Measurements from ENCODE around the gene PTOV1.

PTOV1 gene

DNA sequence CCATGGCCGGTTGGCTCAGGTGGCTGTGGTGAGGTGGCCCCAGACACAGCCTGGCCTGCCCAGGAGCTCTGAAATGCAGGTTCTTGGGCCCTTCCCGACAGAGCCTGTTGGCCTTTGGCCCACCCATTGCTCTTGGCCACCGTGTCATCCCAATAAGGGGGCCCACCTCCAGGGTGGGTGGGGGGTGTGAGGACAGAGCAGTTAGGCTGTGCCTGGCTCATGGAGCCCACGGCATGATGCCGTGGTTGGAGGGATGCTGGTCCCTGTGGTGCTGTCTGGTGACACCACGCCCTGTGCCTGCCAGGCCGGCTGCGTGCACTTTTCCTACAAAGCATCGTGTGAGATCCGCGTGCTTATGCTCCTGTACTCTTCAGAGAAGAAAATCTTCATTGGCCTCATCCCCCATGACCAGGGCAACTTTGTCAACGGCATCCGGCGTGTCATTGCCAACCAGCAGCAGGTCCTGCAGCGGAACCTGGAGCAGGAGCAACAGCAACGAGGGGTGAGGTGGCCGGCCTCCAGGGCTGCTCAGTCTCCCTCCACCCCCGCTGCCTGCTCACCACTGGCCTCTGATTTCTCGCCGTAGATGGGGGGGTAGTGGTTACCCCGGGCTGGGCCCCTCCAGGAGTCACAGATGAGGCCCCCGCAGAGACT is 8.8 kb downstream of the PTOV1 start:
- DNase-seq (ENCODE audit: low read depth in 2 of 2) = no peak

DNA sequence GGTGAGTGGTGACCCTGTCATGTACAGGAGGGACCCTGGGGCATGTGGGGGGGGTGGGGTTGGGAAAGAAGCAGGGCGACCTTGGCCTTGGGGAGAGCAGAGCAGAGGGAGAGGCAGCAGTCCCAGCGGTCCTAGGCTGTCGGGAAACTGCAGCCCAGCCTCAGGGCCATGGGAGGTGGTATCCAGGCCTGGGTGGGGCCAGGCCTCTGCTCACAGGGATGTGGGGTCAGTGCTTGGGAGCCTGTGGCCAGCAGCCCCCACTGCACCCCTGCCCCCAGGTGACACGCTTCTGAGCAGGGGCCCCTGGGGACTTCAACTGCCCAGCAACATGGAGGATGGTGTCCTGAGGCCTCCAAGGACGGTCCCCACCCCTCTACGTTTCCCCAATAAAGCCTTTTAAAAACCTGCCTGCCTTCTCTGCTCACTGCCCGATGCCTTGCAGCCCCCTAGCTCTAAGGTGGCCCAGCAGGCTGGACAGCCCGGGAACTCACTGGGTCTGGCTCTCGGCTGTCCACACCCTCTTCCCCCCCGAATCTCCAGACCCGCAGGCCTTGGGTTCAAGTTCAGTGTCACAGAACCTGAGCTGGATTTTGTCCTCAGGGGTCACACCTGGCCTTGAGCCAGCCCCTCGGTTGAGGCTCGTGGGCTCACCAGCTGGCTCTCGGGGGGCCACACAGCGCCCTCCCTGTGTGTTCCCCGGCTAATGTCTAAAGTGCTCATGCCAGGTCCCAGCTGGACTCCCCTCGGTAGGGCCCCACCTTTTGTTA is 9.6 kb downstream of the PTOV1 start:
- no peak for DNase-seq (ENCODE audit: low read depth in 2 of 2)

DNA sequence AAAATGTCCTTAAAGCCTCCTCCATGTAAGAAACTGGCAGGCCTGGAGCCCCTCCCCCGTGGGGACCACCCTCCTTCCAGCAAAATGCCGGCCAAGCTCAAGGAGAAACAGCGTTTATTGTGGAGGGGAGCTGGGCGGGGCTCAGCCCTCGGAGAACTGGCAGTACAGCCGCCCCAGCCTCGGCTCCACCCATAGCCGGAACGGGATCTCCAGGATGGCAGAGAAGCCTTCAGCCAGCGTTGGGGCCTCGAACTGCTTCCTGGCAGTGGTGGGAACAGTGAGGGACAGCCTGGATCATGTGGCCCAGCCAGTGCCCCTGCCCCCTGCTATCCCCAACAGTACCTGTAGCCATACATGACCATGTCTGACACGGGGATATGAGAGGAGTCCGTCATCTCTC is 10.1 kb downstream of the PTOV1 start:
- DNase-seq (ENCODE audit: low read depth in 2 of 2) = no peak

- DNase-seq (ENCODE audit: low read depth in 2 of 2) = no peak
These were observed 10.8 kb downstream of the PTOV1 start for GRCh38 chr19:49861541-49862378.

DNA sequence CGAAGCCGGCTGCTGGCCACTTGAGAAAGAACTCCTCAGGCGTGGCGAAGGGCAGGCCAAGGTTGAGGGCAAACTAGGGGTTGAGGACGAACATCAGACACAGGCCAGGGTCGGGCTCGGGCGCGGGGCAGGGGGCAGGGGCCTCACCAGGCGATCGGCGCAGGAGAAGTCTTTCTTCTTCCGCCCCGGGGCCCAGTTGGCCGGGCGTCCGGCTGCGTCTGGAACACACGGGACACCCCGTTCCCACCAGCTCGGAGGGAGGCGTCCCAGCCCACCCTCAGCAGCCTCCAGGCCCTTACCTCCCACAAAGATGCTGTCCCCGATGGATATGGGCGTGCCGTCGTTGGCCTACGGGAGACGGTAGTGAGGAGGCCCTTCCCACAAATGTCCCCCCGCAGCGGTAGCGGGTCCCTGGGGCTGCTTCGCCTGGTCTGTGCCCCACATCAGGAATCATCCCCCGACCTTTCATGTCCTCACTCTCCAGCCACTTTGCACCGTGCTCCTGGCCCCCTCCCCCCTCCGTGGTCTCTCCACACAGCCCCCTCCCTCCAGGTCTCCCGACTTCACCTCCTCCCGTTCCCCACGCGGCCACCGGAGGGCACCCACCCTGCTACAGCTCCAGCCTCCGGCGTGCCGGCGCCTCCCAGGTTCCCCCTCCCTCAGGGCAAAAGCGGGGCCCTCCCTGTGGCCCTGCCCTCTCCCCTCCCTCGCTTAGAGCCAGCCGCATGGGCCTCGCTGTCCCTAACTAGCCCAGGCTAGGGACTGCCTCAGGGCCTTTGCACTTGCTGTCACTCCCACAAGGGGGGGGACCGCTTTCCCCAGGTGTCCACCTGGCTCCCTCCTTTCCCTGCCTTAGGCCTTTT is 11.7 kb downstream of the PTOV1 start:
- no peak for DNase-seq (ENCODE audit: low read depth in 2 of 2)

GRCh38 chr19:49863254-49863934 is 12.4 kb downstream of the PTOV1 start:
- no peak for DNase-seq (ENCODE audit: low read depth in 2 of 2)

DNA sequence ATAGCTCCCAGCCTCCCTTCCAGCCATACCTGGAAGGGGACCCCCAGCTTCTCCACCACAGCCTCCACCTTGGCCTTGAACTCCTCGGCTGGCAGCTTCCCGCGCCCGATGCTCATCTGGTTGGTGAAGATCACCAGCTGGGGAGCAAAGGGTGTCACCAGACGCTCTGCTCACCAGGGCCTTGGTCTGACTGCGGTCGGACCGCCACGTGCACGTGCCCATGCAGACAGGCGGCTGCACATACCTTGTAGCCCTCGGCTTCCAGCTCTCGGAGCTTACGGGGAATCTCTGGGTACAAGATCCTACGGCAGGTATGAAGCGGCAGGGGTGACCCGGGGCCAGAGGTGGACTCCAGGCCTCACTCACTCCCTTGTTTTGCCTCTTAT is 13.0 kb downstream of the PTOV1 start:
- DNase-seq (ENCODE audit: low read depth in 2 of 2) = no peak

- no peak for DNase-seq (ENCODE audit: low read depth in 2 of 2)
These were observed 13.9 kb downstream of the PTOV1 start for GRCh38 chr19:49864890-49865289.

DNA sequence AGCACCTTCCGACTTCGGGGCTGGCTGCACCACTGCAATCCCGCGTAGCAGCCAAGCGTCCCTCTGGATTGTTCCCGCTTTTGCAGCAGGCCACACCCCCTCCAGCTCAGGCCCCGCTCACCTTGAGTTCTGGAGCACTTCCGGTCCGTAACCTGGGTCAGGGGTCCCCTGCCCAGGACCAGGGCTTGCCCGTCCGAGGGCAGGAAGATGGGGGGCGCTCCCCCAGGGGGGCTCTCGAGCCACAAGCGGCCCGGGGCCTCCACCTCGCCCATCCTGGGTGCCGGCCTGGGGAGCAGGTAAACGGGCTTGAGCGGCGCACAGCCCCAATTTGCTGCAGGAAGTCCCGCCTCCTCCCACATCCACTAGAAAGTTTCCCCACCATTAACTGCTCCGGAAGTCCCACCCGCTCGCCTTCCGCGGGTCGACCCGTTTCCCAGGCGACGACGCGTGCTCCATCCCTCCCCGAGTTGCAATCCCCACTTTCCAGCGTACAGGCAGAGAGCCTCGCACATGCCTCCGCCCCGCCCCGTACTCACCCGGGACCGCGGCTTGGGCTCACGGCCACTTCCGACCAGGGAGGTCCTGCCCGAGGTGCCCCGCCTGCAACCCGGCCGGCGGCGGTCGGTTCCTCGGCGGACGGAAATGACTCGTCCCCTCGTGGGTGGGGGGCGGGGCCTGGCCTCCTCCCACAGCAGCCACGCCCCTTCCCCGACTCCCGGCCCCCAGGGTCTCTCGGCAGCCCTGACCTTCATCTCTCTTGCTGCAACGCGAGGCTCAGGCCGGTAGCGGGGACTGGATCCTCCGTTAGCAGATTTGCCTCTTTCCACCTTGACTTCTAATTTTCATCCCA is 16.2 kb downstream of the PTOV1 start, which contains the start of gene PNKP:
TSS of gene PNKP (minus strand) at position 644 of the 850 bp plus-strand sequence. CDS start at position 272, 372 bp downstream.
- DNase-seq (ENCODE audit: low read depth in 2 of 2) = peak; percentile 87 to 88

GRCh38 chr19:49869009-49869483 is 18.1 kb downstream of the PTOV1 start:
- DNase-seq (ENCODE audit: low read depth in 2 of 2) = no peak

DNA sequence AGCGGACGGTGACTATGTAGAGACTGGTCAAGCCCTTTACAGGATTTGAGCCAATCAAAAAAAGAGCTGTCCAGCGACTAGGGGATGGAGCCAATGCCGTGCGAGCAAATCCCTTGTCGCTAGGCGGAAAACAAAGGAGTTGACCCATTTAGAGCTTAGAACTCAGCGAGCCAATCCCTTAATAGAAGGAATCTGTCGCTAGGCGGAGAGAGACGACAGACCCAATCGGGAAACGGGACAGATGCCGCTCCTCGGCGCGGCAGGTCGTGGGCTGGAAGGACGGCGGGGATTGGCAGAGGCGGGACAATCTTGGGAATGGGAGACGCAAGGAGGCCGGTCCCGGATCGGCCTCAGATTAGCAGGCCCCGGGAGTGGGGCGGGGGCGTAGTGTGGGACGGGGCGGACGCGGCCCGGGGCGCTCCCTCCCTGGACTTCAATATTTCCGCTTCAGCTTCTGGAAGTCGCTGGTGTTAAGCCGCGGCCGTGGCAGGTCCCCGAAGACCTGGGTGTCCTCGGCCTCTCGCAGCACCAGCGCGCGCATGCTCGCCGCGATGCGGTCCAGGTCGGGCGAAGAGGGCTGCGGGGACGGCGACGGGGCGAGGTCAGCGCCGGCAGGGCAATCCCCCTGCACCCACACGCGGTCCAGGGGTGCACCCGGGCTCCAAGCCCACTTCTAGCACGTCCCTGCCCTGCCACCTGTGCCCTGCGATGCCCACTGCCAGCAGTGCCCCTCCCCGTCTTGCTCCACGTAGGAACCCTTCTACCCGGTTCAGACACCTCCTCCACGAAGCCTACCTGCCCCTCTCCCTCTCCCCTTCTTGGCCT is 18.7 kb downstream of the PTOV1 start:
- DNase-seq (ENCODE audit: low read depth in 2 of 2) = peak; percentile 83 to 86

DNA sequence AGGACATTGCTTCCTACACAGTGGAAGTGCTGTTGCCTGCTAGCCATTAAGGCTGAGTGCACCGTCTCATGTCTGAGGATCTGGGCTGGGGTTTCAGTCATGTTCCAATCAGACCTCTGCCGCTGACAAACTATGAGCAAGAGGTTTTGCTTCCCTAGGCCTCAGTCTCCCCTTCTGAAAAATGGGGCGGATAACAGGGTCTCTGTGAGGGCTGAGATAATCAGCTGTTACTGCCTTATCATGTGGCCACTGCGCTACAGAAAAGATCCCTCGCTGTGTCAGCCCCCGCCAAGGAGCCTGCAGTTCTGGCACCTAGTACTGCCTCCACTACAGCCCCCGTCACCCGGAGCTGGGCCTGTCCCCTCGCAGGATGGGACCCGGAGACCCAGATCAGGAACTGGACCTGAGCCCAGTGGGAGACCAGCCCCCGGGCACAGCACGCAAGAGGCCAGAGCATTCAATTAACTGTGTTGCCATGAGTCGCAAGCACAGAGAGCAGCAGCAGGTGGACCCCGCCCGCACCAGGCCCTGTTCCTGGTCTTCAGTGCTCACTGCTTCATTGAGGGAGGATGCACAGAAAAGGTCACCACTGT is 19.4 kb downstream of the PTOV1 start:
- DNase-seq (ENCODE audit: low read depth in 2 of 2) = no peak

GRCh38 chr19:49871349-49871985 is 20.5 kb downstream of the PTOV1 start:
- DNase-seq (ENCODE audit: low read depth in 2 of 2) = no peak

- DNase-seq (ENCODE audit: low read depth in 2 of 2) = no peak
These were observed 21.5 kb downstream of the PTOV1 start for GRCh38 chr19:49872245-49873128.

GRCh38 chr19:49873129-49873521 is 22.2 kb downstream of the PTOV1 start:
- no peak for DNase-seq (ENCODE audit: low read depth in 2 of 2)

- no peak for DNase-seq (ENCODE audit: low read depth in 2 of 2)
These were observed 22.9 kb downstream of the PTOV1 start for GRCh38 chr19:49873834-49874233.
